Mesenchymal stem cell (in vitro differentiated cells and primary cell): ENCODE results near the gene TTC7B.

Experiments
- DNase-seq: peaks from one replicate; pipeline ENCODE4 v3.0.0-alpha.2; 2013
- H2AFZ ChIP-seq: one replicate; pipeline ENCODE4 v1.6.1; 2013; ENCODE audit warnings: low read depth, mild to moderate bottlenecking, control low read depth, inconsistent platforms, low read length, moderate library complexity
- H2AK5ac ChIP-seq: 2 replicates; pipeline ENCODE4 v1.6.1; 2013; ENCODE audit warnings: low read length, moderate library complexity, mild to moderate bottlenecking, inconsistent platforms; ENCODE audit not compliant: severe bottlenecking
- H2BK120ac ChIP-seq: one replicate; pipeline ENCODE4 v1.6.1; 2013; ENCODE audit warnings: low read depth, mild to moderate bottlenecking, inconsistent platforms, low read length, moderate library complexity
- H2BK12ac ChIP-seq, 2 experiments: one replicate each; pipeline ENCODE4 v1.6.1; 2013; ENCODE audit warnings: inconsistent platforms in 2 of 2, low read length in 2 of 2, mild to moderate bottlenecking in 2 of 2, moderate library complexity in 2 of 2, control low read depth in 1 of 2
- H2BK15ac ChIP-seq: one replicate; pipeline ENCODE4 v1.6.1; 2013; ENCODE audit warnings: mild to moderate bottlenecking, low read depth, inconsistent platforms; ENCODE audit not compliant: poor library complexity, severe bottlenecking
- H2BK5ac ChIP-seq: 2 replicates; pipeline ENCODE4 v1.6.1; 2013; ENCODE audit warnings: low read depth, mild to moderate bottlenecking, low read length, control low read depth, inconsistent platforms; ENCODE audit not compliant: poor library complexity, severe bottlenecking
- H3K14ac ChIP-seq, 2 experiments: one replicate each; pipeline ENCODE4 v1.6.1; 2013; ENCODE audit warnings: inconsistent platforms in 2 of 2, low read length in 2 of 2, control low read depth in 1 of 2, mild to moderate bottlenecking in 1 of 2, moderate library complexity in 1 of 2
- H3K18ac ChIP-seq, 2 experiments: one replicate each; pipeline ENCODE4 v1.6.1; 2013; ENCODE audit warnings: inconsistent platforms in 2 of 2, low read length in 2 of 2, control low read depth in 1 of 2, low read depth in 1 of 2, mild to moderate bottlenecking in 1 of 2
- H3K23ac ChIP-seq, 2 experiments: one replicate each; pipeline ENCODE4 v1.6.1; 2013; ENCODE audit warnings: inconsistent platforms in 2 of 2, low read length in 2 of 2, mild to moderate bottlenecking in 2 of 2, moderate library complexity in 2 of 2, control low read depth in 1 of 2
- H3K27ac ChIP-seq: 2 replicates; pipeline ENCODE4 v1.5.1; 2013; ENCODE audit warnings: mild to moderate bottlenecking, moderate library complexity, low read length, control low read depth, inconsistent platforms; ENCODE audit not compliant: poor library complexity, severe bottlenecking
- H3K27me3 ChIP-seq, 2 experiments: 2 replicates each; pipeline versions ENCODE4 v1.6.1 to v1.7.0; 2013; ENCODE audit warnings: low read length in 2 of 2, mild to moderate bottlenecking in 2 of 2, moderate library complexity in 2 of 2, control low read depth in 1 of 2, inconsistent platforms in 1 of 2; ENCODE audit not compliant: control insufficient read depth in 1 of 2, insufficient read depth in 1 of 2
- H3K36me3 ChIP-seq, 2 experiments: 2 replicates each; pipeline versions ENCODE4 v1.6.1 to v1.7.0; 2013; ENCODE audit warnings: low read length in 2 of 2, control low read depth in 1 of 2, inconsistent platforms in 1 of 2, low read depth in 1 of 2, mild to moderate bottlenecking in 1 of 2; ENCODE audit not compliant: insufficient read depth in 2 of 2, control insufficient read depth in 1 of 2
- H3K4ac ChIP-seq, 2 experiments: one replicate each; pipeline ENCODE4 v1.6.1; 2013; ENCODE audit warnings: inconsistent platforms in 2 of 2, low read length in 2 of 2, mild to moderate bottlenecking in 2 of 2, moderate library complexity in 2 of 2, control low read depth in 1 of 2, low read depth in 1 of 2
- H3K4me1 ChIP-seq: 2 replicates; pipeline ENCODE4 v1.6.1; 2013; ENCODE audit warnings: low read depth, low read length, control low read depth; ENCODE audit not compliant: control insufficient read depth, insufficient read depth
- H3K4me2 ChIP-seq: 2 replicates; pipeline ENCODE4 v1.6.1; 2013; ENCODE audit warnings: low read length, mild to moderate bottlenecking, inconsistent platforms; ENCODE audit not compliant: poor library complexity, severe bottlenecking
- H3K4me3 ChIP-seq, 2 experiments: 2 replicates each; pipeline versions ENCODE4 v1.5.1 to v1.7.0; 2013; ENCODE audit warnings: low read length in 2 of 2, mild to moderate bottlenecking in 2 of 2, control low read depth in 1 of 2, low read depth in 1 of 2; ENCODE audit not compliant: insufficient read depth in 1 of 2
- H3K79me1 ChIP-seq: replicated peaks from 2 replicates; pipeline ENCODE4 v1.6.1; 2013; ENCODE audit warnings: mild to moderate bottlenecking, control low read depth, low read length, inconsistent platforms; ENCODE audit not compliant: poor library complexity, severe bottlenecking
- H3K9ac ChIP-seq: 2 replicates; pipeline ENCODE4 v1.7.0; 2013; ENCODE audit warnings: mild to moderate bottlenecking, low read length, moderate library complexity
- H3K9me3 ChIP-seq: 2 replicates; pipeline ENCODE4 v1.7.0; 2013; ENCODE audit warnings: mild to moderate bottlenecking, low read length; ENCODE audit not compliant: control insufficient read depth
- H4K8ac ChIP-seq: one replicate; pipeline ENCODE4 v1.6.1; 2013; ENCODE audit warnings: inconsistent platforms, mild to moderate bottlenecking, low read length, moderate library complexity
- H4K91ac ChIP-seq: one replicate; pipeline ENCODE4 v1.6.1; 2013; ENCODE audit warnings: mild to moderate bottlenecking, low read length, inconsistent platforms
- WGBS: methylation state at CpG from one replicate; pipeline ENCODE4 v1.1.7; 2013; ENCODE audit warnings: mixed read lengths; 5-methylcytosine and 5-hydroxymethylcytosine counted together

The TTC7B gene

GRCh38 chr14:90704738-90705392 is 111.4 kb downstream of the TTC7B start:
- no peak overlapping the region for H2AFZ ChIP-seq
- no peak overlapping the region for H2BK5ac ChIP-seq
- no peaks in the 10 kb centered on the region for H3K4me1 ChIP-seq
- no peak overlapping the region for H3K27ac ChIP-seq
- no peak overlapping the region for H2AK5ac ChIP-seq
- H4K91ac ChIP-seq, result no peak overlapping the region
- H3K36me3 ChIP-seq, result peaks cover 3 to 7% of the 10 kb centered on the region in 2 experiments
- no peak overlapping the region for H3K23ac ChIP-seq
- H4K8ac ChIP-seq, result no peak overlapping the region
- H3K9me3 ChIP-seq, result no peaks in the 10 kb centered on the region
- no peak overlapping the region for H3K4ac ChIP-seq
- WGBS, result 79% methylated on average over 6 of the region's 9 CpGs
- no peak overlapping the region for H3K9ac ChIP-seq
- H3K4me3 ChIP-seq, result no peak overlapping the region
- no peak overlapping the region for H3K4me2 ChIP-seq
- no peak for DNase-seq
- peaks cover 7% of the 10 kb centered on the region for H3K79me1 ChIP-seq
- no peak overlapping the region for H3K18ac ChIP-seq
- no peak overlapping the region for H2BK120ac ChIP-seq
- H2BK12ac ChIP-seq, result no peak overlapping the region
- H2BK15ac ChIP-seq, result no peak overlapping the region
- H3K14ac ChIP-seq, result no peak overlapping the region
- no peaks in the 10 kb centered on the region for H3K27me3 ChIP-seq

GRCh38 chr14:90703841-90704737 is 112.1 kb downstream of the TTC7B start:
- no peak overlapping the region for H2BK12ac ChIP-seq
- H3K27me3 ChIP-seq, result no peaks in the 10 kb centered on the region
- no peak overlapping the region for H2BK15ac ChIP-seq
- H3K4ac ChIP-seq, result no peak overlapping the region
- H4K8ac ChIP-seq, result no peak overlapping the region
- no peaks in the 10 kb centered on the region for H3K4me1 ChIP-seq
- no peak overlapping the region for H3K9ac ChIP-seq
- DNase-seq, result no peak
- H3K4me2 ChIP-seq, result no peak overlapping the region
- H3K4me3 ChIP-seq, result no peak overlapping the region
- no peak overlapping the region for H3K23ac ChIP-seq
- no peak overlapping the region for H2AK5ac ChIP-seq
- H2BK5ac ChIP-seq, result no peak overlapping the region
- H2BK120ac ChIP-seq, result no peak overlapping the region
- no peak overlapping the region for H4K91ac ChIP-seq
- peaks cover 7% of the 10 kb centered on the region for H3K79me1 ChIP-seq
- H3K9me3 ChIP-seq, result no peaks in the 10 kb centered on the region
- H3K18ac ChIP-seq, result no peak overlapping the region
- H3K27ac ChIP-seq, result no peak overlapping the region
- H2AFZ ChIP-seq, result no peak overlapping the region
- H3K14ac ChIP-seq, result no peak overlapping the region
- H3K36me3 ChIP-seq, result peaks cover 3 to 7% of the 10 kb centered on the region in 2 experiments
- WGBS, result 76% methylated on average over 12 of the region's 14 CpGs

DNA sequence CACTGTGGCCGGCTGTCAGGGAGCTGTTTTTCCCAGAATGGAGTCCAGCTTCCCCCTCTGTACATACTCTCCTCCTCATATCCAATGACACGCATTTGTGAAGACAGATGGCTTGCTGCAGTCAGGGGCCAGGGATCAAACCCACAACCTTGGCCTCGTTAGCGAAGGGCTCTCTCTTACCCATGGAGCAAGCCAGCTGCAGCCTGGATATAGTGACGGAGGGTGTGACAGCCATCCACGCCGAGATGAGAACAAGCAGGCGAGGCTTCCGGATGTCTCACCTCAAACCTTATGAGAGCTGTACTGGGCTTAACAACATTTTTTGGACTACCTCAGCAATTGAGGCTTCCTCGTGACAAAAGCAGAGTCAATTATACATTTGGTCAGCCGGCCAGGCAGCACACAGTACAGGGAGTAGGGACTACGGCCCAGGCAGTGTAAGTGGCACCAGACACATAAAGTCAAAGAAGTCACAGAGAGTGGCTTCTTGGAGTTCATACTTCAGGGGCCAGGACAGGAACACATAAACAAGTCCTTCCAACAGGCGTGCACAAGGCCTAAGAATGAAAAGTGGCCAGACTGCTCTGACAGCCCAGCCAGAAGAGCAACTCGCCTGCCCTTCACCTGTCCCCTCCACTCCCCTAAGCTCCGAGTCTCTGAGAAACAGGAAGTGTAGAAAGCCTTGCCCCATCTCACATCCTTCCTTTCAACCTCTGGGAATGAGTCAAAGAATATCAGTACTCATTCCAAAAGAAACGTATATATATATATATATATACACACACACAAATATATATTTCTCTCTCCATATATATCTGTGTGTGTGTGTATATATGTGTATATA is 115.1 kb downstream of the TTC7B start:
- H3K27me3 ChIP-seq, result no peaks in the 10 kb centered on the region
- no peak overlapping the region for H2BK120ac ChIP-seq
- peaks cover 7% of the 10 kb centered on the region for H3K79me1 ChIP-seq
- no peaks in the 10 kb centered on the region for H3K4me1 ChIP-seq
- no peak overlapping the region for H3K27ac ChIP-seq
- no peak overlapping the region for H3K18ac ChIP-seq
- H3K9ac ChIP-seq, result no peak overlapping the region
- no peak overlapping the region for H3K4ac ChIP-seq
- H2AK5ac ChIP-seq, result no peak overlapping the region
- H3K4me3 ChIP-seq, result no peak overlapping the region
- H2BK15ac ChIP-seq, result no peak overlapping the region
- H4K8ac ChIP-seq, result no peak overlapping the region
- no peak overlapping the region for H3K4me2 ChIP-seq
- H2BK12ac ChIP-seq, result no peak overlapping the region
- no peak for DNase-seq
- H4K91ac ChIP-seq, result no peak overlapping the region
- H3K23ac ChIP-seq, result no peak overlapping the region
- no peak overlapping the region for H3K14ac ChIP-seq
- no peaks in the 10 kb centered on the region for H3K9me3 ChIP-seq
- peaks cover 3 to 7% of the 10 kb centered on the region in 2 experiments for H3K36me3 ChIP-seq
- no peak overlapping the region for H2AFZ ChIP-seq
- WGBS, result 86% methylated on average over 15 of the region's 16 CpGs
- no peak overlapping the region for H2BK5ac ChIP-seq

DNA sequence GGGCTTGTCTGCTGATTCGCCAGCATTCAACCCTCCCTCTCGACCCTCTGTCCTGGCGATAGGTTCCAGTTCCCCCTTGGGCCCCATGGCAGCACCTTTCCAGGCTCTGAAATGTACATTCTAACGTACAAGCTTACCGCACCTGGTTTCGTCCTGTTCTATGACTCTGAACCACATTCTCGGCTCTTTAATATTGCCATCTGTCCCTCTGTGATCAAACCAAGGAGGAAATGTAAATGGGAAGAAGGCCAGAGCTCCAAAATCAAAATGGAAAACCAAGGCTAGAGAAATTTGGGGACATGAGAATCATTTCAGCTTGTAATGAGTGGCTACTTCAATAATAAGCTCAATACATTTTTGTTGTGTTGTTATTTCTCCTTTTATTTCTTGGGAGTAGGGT is 117.2 kb downstream of the TTC7B start:
- H3K9ac ChIP-seq, result no peak overlapping the region
- H4K8ac ChIP-seq, result no peak overlapping the region
- H2BK5ac ChIP-seq, result no peak overlapping the region
- H3K36me3 ChIP-seq, result peaks cover 3 to 7% of the 10 kb centered on the region in 2 experiments
- H3K79me1 ChIP-seq, result peaks cover 6% of the 10 kb centered on the region
- H3K23ac ChIP-seq, result no peak overlapping the region
- WGBS, result 97% methylated on average over 3 of the region's 7 CpGs
- no peak overlapping the region for H4K91ac ChIP-seq
- no peaks in the 10 kb centered on the region for H3K9me3 ChIP-seq
- H3K4me1 ChIP-seq, result no peaks in the 10 kb centered on the region
- H2BK12ac ChIP-seq, result no peak overlapping the region
- no peak overlapping the region for H3K4me3 ChIP-seq
- H3K18ac ChIP-seq, result peak overlapping the region in 1 of 2 experiments; percentile 64
- H3K4ac ChIP-seq, result no peak overlapping the region
- no peak overlapping the region for H3K14ac ChIP-seq
- H3K27me3 ChIP-seq, result no peaks in the 10 kb centered on the region
- no peak overlapping the region for H2BK15ac ChIP-seq
- no peak overlapping the region for H3K4me2 ChIP-seq
- DNase-seq, result no peak
- no peak overlapping the region for H2AFZ ChIP-seq
- no peak overlapping the region for H3K27ac ChIP-seq
- H2BK120ac ChIP-seq, result no peak overlapping the region
- H2AK5ac ChIP-seq, result no peak overlapping the region
